ENCODE results near the gene TNPO3.

The TNPO3 gene

GRCh38 chr7:129037585-129037984, 17.3 kb downstream of the TNPO3 start:
- no peaks in the 10 kb centered on the region for H3K36me3 ChIP-seq (ENCODE audit: control insufficient read depth, insufficient read depth, low read length)
- H3K9ac ChIP-seq (ENCODE audit: low read length) = no peak overlapping the region
- no peaks in the 10 kb centered on the region for H3K4me1 ChIP-seq (ENCODE audit: control insufficient read depth, insufficient read depth, low read length)
- H3K27me3 ChIP-seq (ENCODE audit: control insufficient read depth, insufficient read depth, low read length) = no peaks in the 10 kb centered on the region
- no peaks in the 10 kb centered on the region for H3K9me3 ChIP-seq (ENCODE audit: control insufficient read depth, low read length)
- no peak overlapping the region for H3K4me3 ChIP-seq (ENCODE audit: low read length)

- no peaks in the 10 kb centered on the region for H3K4me1 ChIP-seq (ENCODE audit: control insufficient read depth, insufficient read depth, low read length)
- H3K9me3 ChIP-seq (ENCODE audit: control insufficient read depth, low read length) = no peaks in the 10 kb centered on the region
- H3K27me3 ChIP-seq (ENCODE audit: control insufficient read depth, insufficient read depth, low read length) = no peaks in the 10 kb centered on the region
- H3K4me3 ChIP-seq (ENCODE audit: low read length) = no peak overlapping the region
- no peaks in the 10 kb centered on the region for H3K36me3 ChIP-seq (ENCODE audit: control insufficient read depth, insufficient read depth, low read length)
- H3K9ac ChIP-seq (ENCODE audit: low read length) = no peak overlapping the region
Observed at GRCh38 chr7:129032017-129032416, 22.9 kb downstream of the TNPO3 start.

GRCh38 chr7:129030440-129030839, 24.5 kb downstream of the TNPO3 start:
- no peak overlapping the region for H3K9ac ChIP-seq (ENCODE audit: low read length)
- H3K27me3 ChIP-seq (ENCODE audit: control insufficient read depth, insufficient read depth, low read length) = no peaks in the 10 kb centered on the region
- H3K4me3 ChIP-seq (ENCODE audit: low read length) = no peak overlapping the region
- no peaks in the 10 kb centered on the region for H3K36me3 ChIP-seq (ENCODE audit: control insufficient read depth, insufficient read depth, low read length)
- H3K9me3 ChIP-seq (ENCODE audit: control insufficient read depth, low read length) = no peaks in the 10 kb centered on the region
- no peaks in the 10 kb centered on the region for H3K4me1 ChIP-seq (ENCODE audit: control insufficient read depth, insufficient read depth, low read length)

GRCh38 chr7:129024125-129024524, 30.8 kb downstream of the TNPO3 start:
- no peaks in the 10 kb centered on the region for H3K4me1 ChIP-seq (ENCODE audit: control insufficient read depth, insufficient read depth, low read length)
- no peaks in the 10 kb centered on the region for H3K36me3 ChIP-seq (ENCODE audit: control insufficient read depth, insufficient read depth, low read length)
- H3K4me3 ChIP-seq (ENCODE audit: low read length) = no peak overlapping the region
- no peaks in the 10 kb centered on the region for H3K9me3 ChIP-seq (ENCODE audit: control insufficient read depth, low read length)
- H3K27me3 ChIP-seq (ENCODE audit: control insufficient read depth, insufficient read depth, low read length) = no peaks in the 10 kb centered on the region
- no peak overlapping the region for H3K9ac ChIP-seq (ENCODE audit: low read length)

GRCh38 chr7:129021656-129022055, 33.3 kb downstream of the TNPO3 start:
- no peak overlapping the region for H3K4me3 ChIP-seq (ENCODE audit: low read length)
- no peaks in the 10 kb centered on the region for H3K36me3 ChIP-seq (ENCODE audit: control insufficient read depth, insufficient read depth, low read length)
- H3K4me1 ChIP-seq (ENCODE audit: control insufficient read depth, insufficient read depth, low read length) = no peaks in the 10 kb centered on the region
- H3K9ac ChIP-seq (ENCODE audit: low read length) = no peak overlapping the region
- H3K27me3 ChIP-seq (ENCODE audit: control insufficient read depth, insufficient read depth, low read length) = no peaks in the 10 kb centered on the region
- H3K9me3 ChIP-seq (ENCODE audit: control insufficient read depth, low read length) = no peaks in the 10 kb centered on the region

- Histone ChIP-seq H3K27me3 (ENCODE audit: control insufficient read depth, insufficient read depth, low read length) (no peaks in the 10 kb centered on the region), H3K4me3 (ENCODE audit: low read length) (no peak overlapping the region), H3K9ac (ENCODE audit: low read length) (no peak overlapping the region), H3K36me3 (ENCODE audit: control insufficient read depth, insufficient read depth, low read length) (no peaks in the 10 kb centered on the region), H3K4me1 (ENCODE audit: control insufficient read depth, insufficient read depth, low read length) (no peaks in the 10 kb centered on the region), H3K9me3 (ENCODE audit: control insufficient read depth, low read length) (no peaks in the 10 kb centered on the region)
Observed at GRCh38 chr7:129017933-129018538, 36.9 kb downstream of the TNPO3 start.

- Histone ChIP-seq H3K36me3 (ENCODE audit: control insufficient read depth, insufficient read depth, low read length) (no peaks in the 10 kb centered on the region), H3K4me1 (ENCODE audit: control insufficient read depth, insufficient read depth, low read length) (no peaks in the 10 kb centered on the region), H3K27me3 (ENCODE audit: control insufficient read depth, insufficient read depth, low read length) (no peaks in the 10 kb centered on the region), H3K9ac (ENCODE audit: low read length) (no peak overlapping the region), H3K9me3 (ENCODE audit: control insufficient read depth, low read length) (no peaks in the 10 kb centered on the region), H3K4me3 (ENCODE audit: low read length) (no peak overlapping the region)
Observed at GRCh38 chr7:129017264-129017663, 37.6 kb downstream of the TNPO3 start.

- Histone ChIP-seq H3K4me1 (ENCODE audit: control insufficient read depth, insufficient read depth, low read length) (no peaks in the 10 kb centered on the region), H3K36me3 (ENCODE audit: control insufficient read depth, insufficient read depth, low read length) (no peaks in the 10 kb centered on the region), H3K27me3 (ENCODE audit: control insufficient read depth, insufficient read depth, low read length) (no peaks in the 10 kb centered on the region), H3K9ac (ENCODE audit: low read length) (no peak overlapping the region), H3K9me3 (ENCODE audit: control insufficient read depth, low read length) (no peaks in the 10 kb centered on the region), H3K4me3 (ENCODE audit: low read length) (no peak overlapping the region)
Observed at GRCh38 chr7:129014501-129015101, 40.3 kb downstream of the TNPO3 start.

GRCh38 chr7:129013048-129013724, 41.7 kb downstream of the TNPO3 start:
- Histone ChIP-seq H3K9ac (ENCODE audit: low read length) (no peak overlapping the region), H3K4me1 (ENCODE audit: control insufficient read depth, insufficient read depth, low read length) (no peaks in the 10 kb centered on the region), H3K9me3 (ENCODE audit: control insufficient read depth, low read length) (no peaks in the 10 kb centered on the region), H3K4me3 (ENCODE audit: low read length) (no peak overlapping the region), H3K36me3 (ENCODE audit: control insufficient read depth, insufficient read depth, low read length) (no peaks in the 10 kb centered on the region), H3K27me3 (ENCODE audit: control insufficient read depth, insufficient read depth, low read length) (no peaks in the 10 kb centered on the region)

- H3K4me1 ChIP-seq (ENCODE audit: control insufficient read depth, insufficient read depth, low read length) = no peaks in the 10 kb centered on the region
- H3K36me3 ChIP-seq (ENCODE audit: control insufficient read depth, insufficient read depth, low read length) = no peaks in the 10 kb centered on the region
- no peaks in the 10 kb centered on the region for H3K9me3 ChIP-seq (ENCODE audit: control insufficient read depth, low read length)
Observed at GRCh38 chr7:129012641-129013040, 42.3 kb downstream of the TNPO3 start.

GRCh38 chr7:129010075-129010474, 44.8 kb downstream of the TNPO3 start:
- Histone ChIP-seq H3K4me1 (ENCODE audit: control insufficient read depth, insufficient read depth, low read length) (no peaks in the 10 kb centered on the region), H3K36me3 (ENCODE audit: control insufficient read depth, insufficient read depth, low read length) (no peaks in the 10 kb centered on the region), H3K27me3 (ENCODE audit: control insufficient read depth, insufficient read depth, low read length) (no peaks in the 10 kb centered on the region), H3K9me3 (ENCODE audit: control insufficient read depth, low read length) (no peaks in the 10 kb centered on the region), H3K4me3 (ENCODE audit: low read length) (no peak overlapping the region), H3K9ac (ENCODE audit: low read length) (no peak overlapping the region)

More at GRCh38 chr7:129012641-129013040, 42.3 kb downstream of the TNPO3 start:
- Histone ChIP-seq H3K27me3 (ENCODE audit: control insufficient read depth, insufficient read depth, low read length) (no peaks in the 10 kb centered on the region), H3K4me3 (ENCODE audit: low read length) (no peak overlapping the region), H3K9ac (ENCODE audit: low read length) (no peak overlapping the region)

- Histone ChIP-seq H3K9ac (ENCODE audit: low read length) (no peak overlapping the region), H3K4me1 (ENCODE audit: control insufficient read depth, insufficient read depth, low read length) (no peaks in the 10 kb centered on the region), H3K9me3 (ENCODE audit: control insufficient read depth, low read length) (no peaks in the 10 kb centered on the region), H3K36me3 (ENCODE audit: control insufficient read depth, insufficient read depth, low read length) (no peaks in the 10 kb centered on the region), H3K27me3 (ENCODE audit: control insufficient read depth, insufficient read depth, low read length) (no peaks in the 10 kb centered on the region), H3K4me3 (ENCODE audit: low read length) (no peak overlapping the region)
Observed at GRCh38 chr7:129009437-129009836, 45.5 kb downstream of the TNPO3 start.

Measured in mucosa of stomach (tissue), 1 donor.